HCT116 (cell line): ENCODE results near the gene THUMPD2. TPM values are rescaled to one million over a fixed set of nuclear protein-coding genes. Genes with fewer than 3 reads are reported as not detected.

ENCODE experiments used
- ATAC-seq: fragments of 200-7000 bp; cut with Tn5 transposase; 2 replicates; pipeline ENCODE4 v1.9.1; 2020; ENCODE audit warnings: mild to moderate bottlenecking, moderate library complexity
- BruUV-seq: library from RNA; stranded (reverse); fragments of 400-500 nt; replicated peaks from 2 replicates; lab custom pipeline; 2021; lab: Mats Ljungman, UMichigan
- CTCF ChIA-PET: fragments of 300-600 bp; sonication (Branson Sonifier 250); formaldehyde crosslinking; loops from one replicate; lab custom pipeline; 2021; ENCODE audit warnings: antibody characterized with exemption; lab: Charles Lee
- POLR2A ChIA-PET: fragments of 300-600, 350-600 bp; sonication (Branson Sonifier 250); formaldehyde crosslinking; loops from one replicate; lab custom pipeline; 2021; ENCODE audit warnings: antibody characterized with exemption; lab: Charles Lee
- RAD21 ChIA-PET, 2 experiments: fragments of 300-600 bp; sonication (Branson Sonifier 250); formaldehyde crosslinking; loops; one replicate each; lab custom pipeline; 2023; ENCODE audit warnings: low total read pairs in 2 of 2; ENCODE audit not compliant: uncharacterized antibody in 2 of 2, unreplicated experiment in 2 of 2, low non-redundant PET in 1 of 2; lab: Charles Lee
- DNase-seq: peaks from one replicate; pipeline ENCODE4 v3.0.0-alpha.2; 2010; ENCODE audit warnings: low read depth, low spot score
- H2AFZ ChIP-seq: fragments of 200-600 bp; shearing (Covaris generic), sonication (generic); 2 replicates; pipeline ENCODE4 v1.6.1; 2017; ENCODE audit warnings: low read depth, mixed run types, mixed read lengths, antibody characterized with exemption, low read length; ENCODE audit not compliant: poor library complexity, severe bottlenecking
- H3K27ac ChIP-seq: 2 replicates; pipeline ENCODE4 v1.5.1; 2012; ENCODE audit warnings: low read depth, low read length
- H3K27me3 ChIP-seq: fragments of 200-600 bp; sonication (generic); 2 replicates; pipeline ENCODE4 v1.6.1; 2016; ENCODE audit warnings: mixed run types, low read length, mixed read lengths; ENCODE audit not compliant: insufficient read depth
- H3K36me3 ChIP-seq, 2 experiments: fragments of 200-500 bp in 1 of 2; fragments of 200-600 bp in 1 of 2; sonication (Bioruptor generic) in 1 of 2; sonication (generic) in 1 of 2; 2 replicates each; pipeline versions ENCODE4 v1.5.1 to v1.6.1; 2014 to 2016; ENCODE audit warnings: low read length in 2 of 2, inconsistent platforms in 1 of 2, mixed read lengths in 1 of 2, mixed run types in 1 of 2; ENCODE audit not compliant: insufficient read depth in 2 of 2, control insufficient read depth in 1 of 2
- H3K4me1 ChIP-seq, 2 experiments: fragments of 200-600 bp in 1 of 2; sonication (generic) in 1 of 2; 2 replicates each; pipeline versions ENCODE4 v1.5.1 to v1.6.1; 2012 to 2017; ENCODE audit warnings: low read length in 2 of 2, inconsistent platforms in 1 of 2, mild to moderate bottlenecking in 1 of 2, mixed read lengths in 1 of 2, mixed run types in 1 of 2, moderate library complexity in 1 of 2; ENCODE audit not compliant: insufficient read depth in 2 of 2, control insufficient read depth in 1 of 2
- H3K4me2 ChIP-seq: fragments of 200-600 bp; sonication (generic); 2 replicates; pipeline ENCODE4 v1.6.1; 2017; ENCODE audit warnings: mixed run types, low read length, mixed read lengths
- H3K4me3 ChIP-seq, 2 experiments: fragments of 200-600 bp in 1 of 2; sonication (generic) in 1 of 2; replicated peaks in 1 of 2; 2 replicates each; pipeline ENCODE4 v1.5.1; 2011 to 2016; ENCODE audit warnings: low read length in 2 of 2, control low read depth in 1 of 2, low read depth in 1 of 2, mild to moderate bottlenecking in 1 of 2, mixed read lengths in 1 of 2, mixed run types in 1 of 2
- H3K79me2 ChIP-seq: fragments of 200-600 bp; sonication (generic); 2 replicates; pipeline ENCODE4 v1.6.1; 2017; ENCODE audit warnings: mild to moderate bottlenecking, mixed run types, low read length, moderate library complexity, mixed read lengths; ENCODE audit not compliant: insufficient read depth
- H3K9ac ChIP-seq: fragments of 200-600 bp; sonication (generic); 2 replicates; pipeline ENCODE4 v1.6.1; 2016; ENCODE audit warnings: low read length, mixed read lengths
- H3K9me2 ChIP-seq: fragments of 200-600 bp; sonication (generic), shearing (Covaris generic); 2 replicates; pipeline ENCODE4 v1.6.1; 2017; ENCODE audit warnings: mixed run types, mild to moderate bottlenecking, moderate library complexity; ENCODE audit not compliant: insufficient read depth
- H3K9me3 ChIP-seq, 2 experiments: fragments of 200-500 bp in 1 of 2; fragments of 200-600 bp in 1 of 2; sonication (Bioruptor generic) in 1 of 2; sonication (generic) in 1 of 2; 2 replicates each; pipeline ENCODE4 v1.6.1; 2014 to 2017; ENCODE audit warnings: low read length in 2 of 2, mixed read lengths in 2 of 2, inconsistent platforms in 1 of 2, low read depth in 1 of 2, mild to moderate bottlenecking in 1 of 2, mixed run types in 1 of 2, moderate library complexity in 1 of 2; ENCODE audit not compliant: control insufficient read depth in 1 of 2, insufficient read depth in 1 of 2
- H4K20me1 ChIP-seq: fragments of 200-600 bp; sonication (generic), shearing (Covaris generic); 2 replicates; pipeline ENCODE4 v1.6.1; 2017; ENCODE audit warnings: mixed run types, mild to moderate bottlenecking, moderate library complexity; ENCODE audit not compliant: insufficient read depth
- CBX3 ChIP-seq: IDR thresholded peaks from 2 replicates; pipeline ENCODE4 v1.6.1; 2012; ENCODE audit warnings: low read depth
- CTCF ChIP-seq, 3 experiments: fragments of 200-600 bp in 1 of 3; sonication (generic) in 1 of 3; IDR thresholded peaks in 2 of 3; conservative IDR thresholded peaks in 1 of 3; 2 replicates each; pipeline ENCODE4 v1.5.1; 2012 to 2017; ENCODE audit warnings: low read depth in 2 of 3, low read length in 2 of 3, antibody characterized with exemption in 1 of 3, borderline replicate concordance in 1 of 3, control low read depth in 1 of 3, mild to moderate bottlenecking in 1 of 3, mixed read lengths in 1 of 3, mixed run types in 1 of 3, moderate library complexity in 1 of 3; ENCODE audit not compliant: insufficient read depth in 1 of 3
- EGR1 ChIP-seq: IDR thresholded peaks from 2 replicates; pipeline ENCODE4 v1.6.1; 2012; ENCODE audit warnings: low read depth
- ELF1 ChIP-seq: IDR thresholded peaks from 2 replicates; pipeline ENCODE4 v1.6.1; 2012; ENCODE audit warnings: low read depth, borderline replicate concordance
- EZH2 ChIP-seq: fragments of 200-600 bp; sonication (generic); IDR thresholded peaks from 2 replicates; pipeline ENCODE4 v1.6.1; 2017; ENCODE audit warnings: antibody characterized with exemption, mixed run types
- JUND ChIP-seq: IDR thresholded peaks from 2 replicates; pipeline ENCODE4 v1.6.1; 2012
- MAX ChIP-seq: IDR thresholded peaks from 2 replicates; pipeline ENCODE4 v1.6.1; 2012
- POLR2AphosphoS5 ChIP-seq: IDR thresholded peaks from 2 replicates; pipeline ENCODE4 v1.6.1; 2011; ENCODE audit warnings: mild to moderate bottlenecking, low read depth, low read length, moderate library complexity
- RAD21 ChIP-seq: IDR thresholded peaks from 2 replicates; pipeline ENCODE4 v1.6.1; 2012; ENCODE audit warnings: low read depth, mild to moderate bottlenecking
- REST ChIP-seq: IDR thresholded peaks from 2 replicates; pipeline ENCODE4 v1.6.1; 2012; ENCODE audit warnings: low read depth
- SRF ChIP-seq: IDR thresholded peaks from 2 replicates; pipeline ENCODE4 v1.6.1; 2012; ENCODE audit warnings: low read depth
- YY1 ChIP-seq: IDR thresholded peaks from 2 replicates; pipeline ENCODE4 v1.6.1; 2011; ENCODE audit warnings: low read length, low read depth, moderate library complexity, mild to moderate bottlenecking; ENCODE audit not compliant: insufficient replicate concordance; ENCODE audit errors: extremely low read depth
- ZFX ChIP-seq: fragments of 450-650 bp; IDR thresholded peaks from 2 replicates; pipeline ENCODE4 v1.6.1; 2017
- ZNF274 ChIP-seq: fragments of 200-500 bp; sonication (Bioruptor generic); IDR thresholded peaks from 2 replicates; pipeline ENCODE4 v1.6.1; 2014; ENCODE audit warnings: mild to moderate bottlenecking, low read depth, low read length, inconsistent platforms
- intact Hi-C: fragments of 100-400 bp; cut with micrococcal nuclease; formaldehyde crosslinking; loops from 2 replicates; pipeline ENCODE4 v1.10.0; 2022
- total RNA-seq: library from RNA; stranded (reverse); gene quantifications from one replicate; pipeline ENCODE4 v1.2.1, GENCODE V29; 2021; ENCODE audit not compliant: unreplicated experiment

The THUMPD2 gene
- total RNA-seq, 1 experiment from 2014 or later = 15.8 TPM

GRCh38 chr2:39723946-39724827 lies 54.9 kb downstream of the THUMPD2 start:
- DNase-seq = no peak
- Histone ChIP-seq H3K27me3 (0 out of 2 replicates have a peak, but pooled peaks cover 7% of the 10 kb centered on the region), H3K9me3 (no peaks in the 10 kb centered on the region), H3K4me3 (no peak overlapping the region), H3K9ac (no peak overlapping the region), H3K79me2 (no peaks in the 10 kb centered on the region), H3K36me3 (no peaks in the 10 kb centered on the region), H2AFZ (no peak overlapping the region), H3K9me2 (no peaks in the 10 kb centered on the region), H4K20me1 (no peaks in the 10 kb centered on the region), H3K4me2 (no peak overlapping the region), H3K4me1 (0 out of 4 replicates have a peak, but pooled peaks cover 0 to 3% of the 10 kb centered on the region in 2 experiments), H3K27ac (no peak overlapping the region)
- CTCF ChIA-PET = no interaction called here
- no peak for TF ChIP-seq MAX
- TF ChIP-seq EGR1 = no peak
- TF ChIP-seq ZNF274 = no peak
- TF ChIP-seq REST = no peak
- TF ChIP-seq POLR2AphosphoS5 = no peak
- no peak for TF ChIP-seq CTCF (IDR thresholded peaks at IDR 0.05 in 2 of 3, conservative IDR thresholded peaks at IDR 0.05 in 1 of 3; ENCODE audit: borderline replicate concordance in 1 of 3, insufficient read depth in 1 of 3, low read depth in 2 of 3, low read length in 2 of 3)
- TF ChIP-seq ELF1 = no peak
- TF ChIP-seq SRF = no peak
- no peak for TF ChIP-seq JUND
- no peak for TF ChIP-seq CBX3
- no peak for TF ChIP-seq EZH2
- no peak for TF ChIP-seq RAD21
- TF ChIP-seq ZFX = no peak
- no peak for TF ChIP-seq YY1
- POLR2A ChIA-PET = no interaction called here
- RAD21 ChIA-PET = no interaction called here
- no TSS peak for BruUV-seq
- intact Hi-C loops = loop anchor here (10.0 kb wide), 1 partner anchor 659 kb away; no protein-coding TSS in a partner anchor
- no peak for ATAC-seq
